ENCODE data around the gene EVL. TPM values are rescaled to one million over a fixed set of nuclear protein-coding genes. Genes with fewer than 3 reads are reported as not detected.
"Not testable (repeated sequence)": the region's sequence is repeated elsewhere in the genome, so short reads cannot be mapped to it uniquely, and the experiment has no call there.

Gene EVL
- total and polyA plus RNA-seq, 2 experiments from 2014 or later: 65.3 to 116 TPM

DNA sequence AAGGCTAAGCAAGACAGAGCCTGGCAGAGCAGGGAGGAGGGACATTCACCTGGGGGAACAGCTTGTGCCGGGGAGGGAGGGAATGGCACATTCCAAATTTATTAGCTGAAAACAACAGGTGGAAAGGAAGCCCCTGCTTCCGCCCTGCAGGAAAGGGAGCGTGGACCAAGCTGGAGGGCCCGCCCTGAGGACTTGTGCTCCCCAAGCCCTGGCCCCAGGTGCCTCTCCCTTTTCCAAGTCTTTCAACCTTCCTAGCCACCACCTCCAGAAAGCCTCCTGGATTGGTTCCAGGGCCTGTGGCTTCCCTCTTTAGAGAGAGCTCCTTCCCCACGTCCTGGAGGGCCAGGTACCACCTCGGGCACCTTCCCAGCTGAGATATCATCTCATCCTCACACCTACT, 91.6 kb downstream of the EVL start:
- Histone ChIP-seq H3K27ac (no peak overlapping the region), H3K36me3 (no peaks in the 10 kb centered on the region), H3K4me3 (no peak overlapping the region), H3K9me3 (ENCODE audit: low read depth) (no peaks in the 10 kb centered on the region), H3K27me3 (peaks cover 60% of the 10 kb centered on the region), H3K4me1 (ENCODE audit: low read depth) (no peaks in the 10 kb centered on the region)
- no peak for DNase-seq (ENCODE audit: low read depth in 1 of 2, low spot score in 1 of 2)
- TF ChIP-seq, protein P1, sequence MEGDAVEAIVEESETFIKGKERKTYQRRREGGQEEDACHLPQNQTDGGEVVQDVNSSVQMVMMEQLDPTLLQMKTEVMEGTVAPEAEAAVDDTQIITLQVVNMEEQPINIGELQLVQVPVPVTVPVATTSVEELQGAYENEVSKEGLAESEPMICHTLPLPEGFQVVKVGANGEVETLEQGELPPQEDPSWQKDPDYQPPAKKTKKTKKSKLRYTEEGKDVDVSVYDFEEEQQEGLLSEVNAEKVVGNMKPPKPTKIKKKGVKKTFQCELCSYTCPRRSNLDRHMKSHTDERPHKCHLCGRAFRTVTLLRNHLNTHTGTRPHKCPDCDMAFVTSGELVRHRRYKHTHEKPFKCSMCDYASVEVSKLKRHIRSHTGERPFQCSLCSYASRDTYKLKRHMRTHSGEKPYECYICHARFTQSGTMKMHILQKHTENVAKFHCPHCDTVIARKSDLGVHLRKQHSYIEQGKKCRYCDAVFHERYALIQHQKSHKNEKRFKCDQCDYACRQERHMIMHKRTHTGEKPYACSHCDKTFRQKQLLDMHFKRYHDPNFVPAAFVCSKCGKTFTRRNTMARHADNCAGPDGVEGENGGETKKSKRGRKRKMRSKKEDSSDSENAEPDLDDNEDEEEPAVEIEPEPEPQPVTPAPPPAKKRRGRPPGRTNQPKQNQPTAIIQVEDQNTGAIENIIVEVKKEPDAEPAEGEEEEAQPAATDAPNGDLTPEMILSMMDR (IDR thresholded peaks at IDR 0.05; ENCODE audit: low read depth, low read length): no peak

DNA sequence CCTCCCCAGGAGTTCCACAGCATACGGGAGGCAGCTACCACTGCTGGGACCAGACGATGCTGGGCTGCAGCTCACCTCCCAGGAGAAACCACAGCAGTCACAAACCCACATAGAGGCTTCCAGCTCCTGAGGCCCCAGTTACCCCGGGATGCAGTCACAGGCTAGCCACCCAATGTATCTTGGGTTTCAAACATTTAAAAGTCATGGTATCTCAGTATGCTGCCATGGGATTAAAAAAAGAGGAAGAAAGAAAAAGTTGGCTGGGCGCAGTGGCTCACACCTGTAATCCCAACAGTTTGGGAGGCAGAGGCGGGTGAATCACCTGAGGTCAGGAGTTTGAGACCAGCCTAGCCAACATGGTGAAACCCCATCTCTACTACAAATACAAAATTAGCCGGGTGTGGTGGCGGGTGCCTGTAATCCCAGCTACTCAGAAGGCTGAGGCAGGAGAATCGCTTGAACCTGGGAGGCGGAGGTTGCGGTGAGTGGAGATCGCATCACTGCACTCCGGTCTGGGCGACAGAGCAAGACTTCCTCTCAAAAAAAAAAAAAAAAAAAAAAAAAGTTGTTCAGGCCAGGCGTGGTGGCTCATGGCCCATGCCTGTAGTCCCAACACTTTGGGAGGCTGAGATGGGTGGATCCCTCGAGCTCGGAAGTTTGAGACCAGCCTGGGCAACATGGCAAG, 92.5 kb downstream of the EVL start:
- not testable (repeated sequence) for H3K4me1 ChIP-seq (ENCODE audit: low read depth); DNase-seq (ENCODE audit: low read depth in 1 of 2, low spot score in 1 of 2); H3K9me3 ChIP-seq (ENCODE audit: low read depth); H3K36me3 ChIP-seq; H3K27ac ChIP-seq; H3K4me3 ChIP-seq
- H3K27me3 ChIP-seq: peaks cover 69% of the 10 kb centered on the region

DNA sequence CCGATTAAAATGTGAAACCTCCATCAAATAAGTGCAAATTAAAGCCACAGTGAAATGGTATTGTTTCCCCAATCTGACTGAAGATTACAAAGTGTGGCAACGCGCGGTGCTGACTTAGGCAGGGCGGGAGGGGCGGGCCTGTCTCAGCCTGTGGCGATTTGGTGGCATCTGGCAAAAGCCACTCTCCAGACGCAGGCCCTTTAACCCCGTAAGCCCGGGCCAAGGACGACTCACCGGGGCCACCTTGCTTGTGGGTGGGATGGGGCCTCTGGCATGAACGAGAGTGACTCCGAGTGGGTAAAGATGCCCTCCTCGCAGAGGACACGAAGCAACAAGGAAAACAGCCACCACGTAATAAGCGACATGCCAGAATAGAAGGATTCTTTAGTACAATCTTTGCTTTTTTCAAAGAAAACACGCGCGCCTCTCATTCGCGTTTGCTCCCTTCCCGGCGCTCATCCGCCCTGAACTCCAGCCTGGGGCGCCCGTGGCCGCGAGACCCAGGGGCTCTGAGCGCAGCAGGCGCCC, 93.4 kb downstream of the EVL start:
- no peaks in the 10 kb centered on the region for H3K9me3 ChIP-seq (ENCODE audit: low read depth)
- no peak for DNase-seq (ENCODE audit: low read depth in 1 of 2, low spot score in 1 of 2)
- peaks cover 78% of the 10 kb centered on the region for H3K27me3 ChIP-seq
- no peaks in the 10 kb centered on the region for H3K36me3 ChIP-seq
- TF ChIP-seq, protein P1 (IDR thresholded peaks at IDR 0.05; ENCODE audit: low read depth, low read length): no peak
- no peaks in the 10 kb centered on the region for H3K4me1 ChIP-seq (ENCODE audit: low read depth)
- H3K4me3 ChIP-seq: no peak overlapping the region
- no peak overlapping the region for H3K27ac ChIP-seq

DNA sequence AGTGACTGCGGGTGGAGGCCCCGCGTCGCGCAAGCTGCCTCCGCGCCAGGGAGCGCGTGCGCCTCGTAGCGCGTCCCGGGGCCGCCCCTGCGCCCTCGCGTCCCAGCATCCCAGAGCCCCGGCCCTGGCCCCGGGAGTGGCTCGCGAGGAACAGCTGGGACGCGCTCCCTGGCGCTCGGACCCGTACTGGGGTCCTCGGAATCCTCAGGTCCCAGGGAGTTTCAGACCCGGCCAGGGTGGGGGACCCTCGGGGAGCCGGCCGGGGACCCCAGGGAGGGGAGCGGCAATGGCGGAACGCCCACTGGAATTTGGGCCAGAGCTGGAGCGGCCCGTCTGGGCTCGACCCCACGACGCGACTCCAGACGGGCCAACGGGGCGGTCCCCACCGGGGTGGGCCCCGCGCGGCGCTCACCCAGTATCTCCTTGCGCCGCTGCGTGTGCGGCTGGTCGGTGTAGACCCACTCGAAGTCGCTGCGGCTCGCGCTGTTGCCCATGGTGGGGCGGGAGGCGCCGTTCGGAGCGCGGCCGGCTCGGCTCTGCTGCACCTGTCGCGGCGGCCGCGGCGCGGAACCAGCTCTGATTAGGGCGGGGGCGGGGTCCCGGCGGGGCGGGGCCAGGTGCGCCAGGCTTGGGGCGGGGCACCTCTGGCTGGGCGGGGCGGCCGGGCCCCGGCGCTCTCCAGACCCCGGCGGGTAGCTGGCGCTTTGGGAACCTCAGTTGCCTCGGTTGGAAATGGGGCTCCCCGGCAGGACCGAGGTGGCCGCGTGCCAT, 94.1 kb downstream of the EVL start, which contains the start of gene DEGS2:
Gene DEGS2 (minus strand): TSS at position 552 of the 771 bp plus-strand sequence. CDS start 58 bp downstream, at position 494.
- peak in 1 of 2 donors; percentile 54 for DNase-seq (ENCODE audit: low read depth in 1 of 2, low spot score in 1 of 2)
- Histone ChIP-seq H3K27ac (no peak within 1 kb of the TSS), H3K27me3 (peaks cover 85% of the 10 kb centered on the region), H3K9me3 (ENCODE audit: low read depth) (no peaks in the 10 kb centered on the region), H3K4me3 (peak within 1 kb of the TSS; percentile 15), H3K4me1 (ENCODE audit: low read depth) (no peaks in the 10 kb centered on the region), H3K36me3 (no peaks in the 10 kb centered on the region)
- TF ChIP-seq, protein P1 (IDR thresholded peaks at IDR 0.05; ENCODE audit: low read depth, low read length): no peak

DNA sequence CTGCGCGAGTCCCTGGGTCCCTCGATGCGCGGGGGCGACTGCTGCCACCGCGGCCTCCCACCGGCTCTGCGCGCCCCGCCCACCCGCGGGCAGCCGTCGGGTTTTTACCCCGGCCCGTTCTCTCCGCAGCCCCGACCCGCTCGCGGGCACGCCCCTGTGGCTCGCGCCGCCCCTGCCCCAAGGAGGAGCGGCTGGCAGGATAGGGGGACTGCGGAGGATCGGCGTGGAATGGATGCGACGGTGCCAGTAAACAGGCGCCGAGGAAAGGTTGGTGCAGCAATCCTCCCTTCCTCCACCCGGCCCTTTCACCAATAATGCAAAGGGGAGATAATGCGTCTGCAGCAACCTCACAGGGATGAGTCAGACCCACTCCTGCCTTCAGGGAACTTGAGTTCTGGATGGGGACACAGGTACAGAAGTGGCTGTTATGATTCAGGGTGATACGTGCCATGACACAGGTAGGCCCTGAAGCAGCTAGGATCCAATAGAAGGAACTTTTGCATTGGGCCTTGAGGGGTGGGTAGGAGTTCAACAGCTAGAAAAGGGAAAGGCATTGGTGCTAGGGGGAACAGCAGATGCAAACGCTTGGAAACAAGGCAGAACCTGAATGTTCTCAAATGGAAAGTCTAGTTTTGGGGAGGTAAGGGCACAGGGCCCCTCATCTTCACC, 94.8 kb downstream of the EVL start:
- Histone ChIP-seq H3K9me3 (ENCODE audit: low read depth) (no peaks in the 10 kb centered on the region), H3K4me3 (peak overlapping the region; percentile 15), H3K4me1 (ENCODE audit: low read depth) (no peaks in the 10 kb centered on the region), H3K27me3 (peaks cover 92% of the 10 kb centered on the region), H3K36me3 (no peaks in the 10 kb centered on the region), H3K27ac (no peak overlapping the region)
- DNase-seq (ENCODE audit: low read depth in 1 of 2, low spot score in 1 of 2): no peak
- TF ChIP-seq, protein P1 (IDR thresholded peaks at IDR 0.05; ENCODE audit: low read depth, low read length): no peak

Measured in cardiac muscle cell (in vitro differentiated cells and primary cell).